Inflammatory macrophage treated with lipopolysaccharide for 1 hour (primary cell): ENCODE measurements around the gene IQGAP1.
"Not testable (repeated sequence)": the region's sequence is repeated elsewhere in the genome, so short reads cannot be mapped to it uniquely, and the experiment has no call there.

Source experiments
- DNase-seq, 2 donors: peaks; one replicate each; pipeline ENCODE4 v3.0.0-alpha.2; 2020 to 2022

The IQGAP1 gene

GRCh38 chr15:90379263-90379662, 8.8 kb upstream of the IQGAP1 start:
- DNase-seq = no peak

GRCh38 chr15:90381515-90381914, 6.5 kb upstream of the IQGAP1 start:
- DNase-seq = no peak

GRCh38 chr15:90382320-90382719, 5.7 kb upstream of the IQGAP1 start:
- peak; percentile 43 to 82 for DNase-seq

GRCh38 chr15:90386221-90386620, 1.8 kb upstream of the IQGAP1 start:
- DNase-seq = no peak

- peak; percentile 79 to 80 for DNase-seq
These were observed 679 bp downstream of the IQGAP1 start for GRCh38 chr15:90388462-90389380.

- no peak for DNase-seq
These were observed 1.5 kb downstream of the IQGAP1 start for GRCh38 chr15:90389513-90389912.

GRCh38 chr15:90393040-90393439, 5.0 kb downstream of the IQGAP1 start:
- DNase-seq = no peak

- DNase-seq = no peak
These were observed 6.0 kb downstream of the IQGAP1 start for GRCh38 chr15:90394074-90394473.

- peak; percentile 45 to 52 for DNase-seq
These were observed 6.9 kb downstream of the IQGAP1 start for GRCh38 chr15:90394748-90395442.

- DNase-seq = no peak
These were observed 8.3 kb downstream of the IQGAP1 start for GRCh38 chr15:90396321-90396720.

GRCh38 chr15:90400005-90400758, 12.1 kb downstream of the IQGAP1 start:
- DNase-seq = peak in 1 of 2 donors; percentile 30

- DNase-seq = peak; percentile 86 to 94
These were observed 12.8 kb downstream of the IQGAP1 start for GRCh38 chr15:90400759-90401314.

- peak in 1 of 2 donors; percentile 26 for DNase-seq
These were observed 13.5 kb downstream of the IQGAP1 start for GRCh38 chr15:90401495-90401894.

- peak; percentile 83 to 94 for DNase-seq
These were observed 14.2 kb downstream of the IQGAP1 start for GRCh38 chr15:90402223-90402622.

- no peak for DNase-seq
These were observed 14.7 kb downstream of the IQGAP1 start for GRCh38 chr15:90402767-90403166.

GRCh38 chr15:90405055-90405607, 17.1 kb downstream of the IQGAP1 start:
- no peak for DNase-seq

GRCh38 chr15:90407336-90407735, 19.3 kb downstream of the IQGAP1 start:
- DNase-seq = peak; percentile 67 to 77

- peak; percentile 83 to 92 for DNase-seq
These were observed 19.9 kb downstream of the IQGAP1 start for GRCh38 chr15:90407871-90408317.

- no peak for DNase-seq
These were observed 20.6 kb downstream of the IQGAP1 start for GRCh38 chr15:90408657-90409056.

GRCh38 chr15:90409587-90409986, 21.5 kb downstream of the IQGAP1 start:
- DNase-seq = not testable (repeated sequence)

GRCh38 chr15:90410316-90410715, 22.3 kb downstream of the IQGAP1 start:
- not testable (repeated sequence) for DNase-seq

GRCh38 chr15:90411176-90411575, 23.1 kb downstream of the IQGAP1 start:
- no peak for DNase-seq
